ENCODE results near the gene ZBTB3. TPM values are rescaled to one million over a fixed set of nuclear protein-coding genes. Genes with fewer than 3 reads are reported as not detected.

ZBTB3 gene
- total and polyA plus RNA-seq, 2 of the 13 experiments (the other 11 are each of a cell fraction or from before 2014, with no cell fraction given), result 3.4 to 5.2 TPM

- 0 out of 2 replicates have a peak, but pooled peaks have one; percentile 60 for TF ChIP-seq ZHX1 (CRISPR knock-in tag; IDR thresholded peaks at IDR 0.05; ENCODE audit: low read depth)
- TF ChIP-seq HMG20B (CRISPR knock-in tag; conservative IDR thresholded peaks at IDR 0.05), result peak; percentile 67; the same call in 1 of the 2 replicates
- peak; percentile 83; the same call in 1 of the 2 replicates for TF ChIP-seq FOXM1 (CRISPR knock-in tag; IDR thresholded peaks at IDR 0.05)
- no peak for TF ChIP-seq BCL6 (CRISPR knock-in tag; IDR thresholded peaks at IDR 0.05)
- TF ChIP-seq SMARCC2 (IDR thresholded peaks at IDR 0.05), result no peak
- peak; percentile 68; the same call in 1 of the 2 replicates for TF ChIP-seq GLMP (CRISPR knock-in tag; IDR thresholded peaks at IDR 0.05; ENCODE audit: borderline replicate concordance)
- peak; percentile 87 for TF ChIP-seq ELF1 (CRISPR knock-in tag; IDR thresholded peaks at IDR 0.05)
- peak; percentile 59 for TF ChIP-seq NCOA2 (CRISPR knock-in tag; IDR thresholded peaks at IDR 0.05)
- TF ChIP-seq BRF2 (CRISPR knock-in tag; IDR thresholded peaks at IDR 0.05), result peak; percentile 97
- TF ChIP-seq PPARG (CRISPR knock-in tag; conservative IDR thresholded peaks at IDR 0.05), result peak; percentile 66
- no peak for TF ChIP-seq ATF6 (CRISPR knock-in tag; conservative IDR thresholded peaks at IDR 0.05)
- no peak for TF ChIP-seq ZC3H4 (CRISPR knock-in tag; IDR thresholded peaks at IDR 0.05; ENCODE audit: borderline replicate concordance)
- TF ChIP-seq ZNF441 (CRISPR knock-in tag; IDR thresholded peaks at IDR 0.05; ENCODE audit: borderline replicate concordance), result peak; percentile 90
- TF ChIP-seq MXI1 (IDR thresholded peaks at IDR 0.05; ENCODE audit: borderline replicate concordance, low read depth, low read length), result peak; percentile 80; the same call in 1 of the 3 replicates
- no peak for TF ChIP-seq MTA1 (CRISPR knock-in tag; IDR thresholded peaks at IDR 0.05; ENCODE audit: borderline replicate concordance)
- peak; percentile 85 for TF ChIP-seq ZBTB43 (CRISPR knock-in tag; conservative IDR thresholded peaks at IDR 0.05)
- no peak for TF ChIP-seq ZNF484 (CRISPR knock-in tag; IDR thresholded peaks at IDR 0.05; ENCODE audit: borderline replicate concordance, low read depth)
- TF ChIP-seq RARA (CRISPR knock-in tag; IDR thresholded peaks at IDR 0.05), result no peak; the same call in 1 of the 2 replicates
- TF ChIP-seq FOXC1 (CRISPR knock-in tag; IDR thresholded peaks at IDR 0.05; ENCODE audit: borderline replicate concordance), result peak; percentile 93
Measured at GRCh38 chr11:62727165-62727871, 26.6 kb downstream of the ZBTB3 start, which contains the start of gene HNRNPUL2 (continued).
